OCI-LY3 (cell line): Measurements from ENCODE around the gene USP7.

Experiments used
- H2AFZ ChIP-seq: fragments of 200-600, 300-600 bp; shearing (Covaris generic); 2 replicates; pipeline ENCODE4 v1.6.0; 2014; ENCODE audit warnings: antibody characterized with exemption, low read depth, low read length
- H3K27ac ChIP-seq: fragments of 200-600, 300-600 bp; sonication (generic); 2 replicates; pipeline ENCODE4 v1.5.1; 2014; ENCODE audit warnings: mild to moderate bottlenecking, low read length, moderate library complexity, mixed read lengths
- H3K27me3 ChIP-seq: fragments of 200-600, 300-600 bp; sonication (generic); 2 replicates; pipeline ENCODE4 v1.6.1; 2014; ENCODE audit warnings: low read depth, low read length, mixed read lengths
- H3K36me3 ChIP-seq: fragments of 200-600, 300-600 bp; sonication (generic); replicated peaks from 2 replicates; pipeline ENCODE3; 2014; ENCODE audit warnings: low read depth, low read length, mixed read lengths
- H3K4me1 ChIP-seq: fragments of 300-600, 200-600 bp; sonication (generic); 2 replicates; pipeline ENCODE4 v1.6.1; 2014; ENCODE audit warnings: low read length, mixed read lengths
- H3K4me2 ChIP-seq: fragments of 200-600, 300-600 bp; sonication (generic); 2 replicates; pipeline ENCODE4 v1.6.1; 2014; ENCODE audit warnings: low read length, mixed read lengths
- H3K4me3 ChIP-seq: fragments of 300-600, 200-600 bp; sonication (generic); 2 replicates; pipeline ENCODE4 v1.5.1; 2014; ENCODE audit warnings: antibody characterized with exemption, mild to moderate bottlenecking, low read length, moderate library complexity
- H3K79me2 ChIP-seq: fragments of 300-600, 200-600 bp; shearing (Covaris generic); 2 replicates; pipeline ENCODE4 v1.6.1; 2014; ENCODE audit warnings: mild to moderate bottlenecking, low read length, mixed read lengths
- H3K9ac ChIP-seq: fragments of 300-600, 200-600 bp; shearing (Covaris generic); 2 replicates; pipeline ENCODE4 v1.6.0; 2014; ENCODE audit warnings: mild to moderate bottlenecking, low read length, moderate library complexity
- H3K9me3 ChIP-seq: fragments of 200-600, 300-600 bp; shearing (Covaris generic); 2 replicates; pipeline ENCODE4 v1.6.1; 2014; ENCODE audit warnings: low read length, mixed read lengths; ENCODE audit not compliant: insufficient read depth
- H4K20me1 ChIP-seq: fragments of 200-600, 300-600 bp; sonication (generic); 2 replicates; pipeline ENCODE4 v1.6.1; 2016; ENCODE audit warnings: low read length, mixed read lengths; ENCODE audit not compliant: insufficient read depth
- CTCF ChIP-seq: fragments of 200-600, 300-600 bp; sonication (generic); IDR thresholded peaks from 2 replicates; pipeline ENCODE4 v1.5.1; 2014; ENCODE audit warnings: antibody characterized with exemption, low read length, low read depth
- EZH2phosphoT487 ChIP-seq: fragments of 200-600 bp; shearing (Covaris generic); IDR thresholded peaks from 2 replicates; pipeline ENCODE4 v1.6.1; 2018; ENCODE audit warnings: antibody characterized with exemption, mixed run types, low read depth

Gene USP7

GRCh38 chr16:9008601-9009260, 45.0 kb upstream of the USP7 start:
- Histone ChIP-seq H3K4me2 (peak overlapping the region; percentile 77), H3K36me3 (no peaks in the 10 kb centered on the region), H3K9me3 (no peaks in the 10 kb centered on the region), H3K4me3 (peak overlapping the region; percentile 71), H3K27ac (no peak overlapping the region), H3K4me1 (peaks cover 3% of the 10 kb centered on the region; the same call in 1 of the 2 replicates), H4K20me1 (no peaks in the 10 kb centered on the region), H3K27me3 (no peaks in the 10 kb centered on the region), H3K9ac (peak overlapping the region; percentile 8; the same call in 1 of the 2 replicates), H2AFZ (peak overlapping the region; percentile 78), H3K79me2 (no peaks in the 10 kb centered on the region)
- TF ChIP-seq EZH2phosphoT487 (no peak), CTCF (peak; percentile 77)

- TF ChIP-seq EZH2phosphoT487 = no peak
- TF ChIP-seq CTCF = no peak
- H3K36me3 ChIP-seq = no peaks in the 10 kb centered on the region
- H4K20me1 ChIP-seq = no peaks in the 10 kb centered on the region
- no peak overlapping the region for H3K4me3 ChIP-seq
- H2AFZ ChIP-seq = no peak overlapping the region
- H3K9me3 ChIP-seq = no peaks in the 10 kb centered on the region
- no peak overlapping the region for H3K9ac ChIP-seq
- H3K79me2 ChIP-seq = no peaks in the 10 kb centered on the region
- peaks cover 3% of the 10 kb centered on the region; the same call in 1 of the 2 replicates for H3K4me1 ChIP-seq
- no peaks in the 10 kb centered on the region for H3K27me3 ChIP-seq
- H3K27ac ChIP-seq = no peak overlapping the region
- H3K4me2 ChIP-seq = no peak overlapping the region
These were observed 43.6 kb upstream of the USP7 start for GRCh38 chr16:9007177-9007794.

- H3K27ac ChIP-seq = no peak overlapping the region
- H3K4me3 ChIP-seq = no peak overlapping the region
- no peaks in the 10 kb centered on the region for H4K20me1 ChIP-seq
- no peak overlapping the region for H3K9ac ChIP-seq
- peaks cover 3% of the 10 kb centered on the region; the same call in 1 of the 2 replicates for H3K4me1 ChIP-seq
- TF ChIP-seq CTCF (no peak), EZH2phosphoT487 (no peak)
- no peak overlapping the region for H3K4me2 ChIP-seq
- no peak overlapping the region for H2AFZ ChIP-seq
- H3K79me2 ChIP-seq = no peaks in the 10 kb centered on the region
- no peaks in the 10 kb centered on the region for H3K27me3 ChIP-seq
- no peaks in the 10 kb centered on the region for H3K9me3 ChIP-seq
- no peaks in the 10 kb centered on the region for H3K36me3 ChIP-seq
These were observed 40.5 kb upstream of the USP7 start for GRCh38 chr16:9004183-9004582.

- Histone ChIP-seq H3K79me2 (no peaks in the 10 kb centered on the region), H2AFZ (no peak overlapping the region), H3K36me3 (no peaks in the 10 kb centered on the region), H3K4me2 (no peak overlapping the region), H3K9ac (no peak overlapping the region), H3K27ac (no peak overlapping the region), H3K4me3 (no peak overlapping the region), H3K4me1 (peaks cover 3% of the 10 kb centered on the region; the same call in 1 of the 2 replicates), H3K27me3 (no peaks in the 10 kb centered on the region), H4K20me1 (no peaks in the 10 kb centered on the region), H3K9me3 (no peaks in the 10 kb centered on the region)
- no peak for TF ChIP-seq EZH2phosphoT487
- TF ChIP-seq CTCF = no peak
These were observed 40.1 kb upstream of the USP7 start for GRCh38 chr16:9003763-9004162.
